Ascending aorta (tissue), 2 donors: ENCODE measurements around the gene ECM1. TPM values are rescaled to one million over a fixed set of nuclear protein-coding genes. Genes with fewer than 3 reads are reported as not detected.

Experiments
- DNase-seq, 2 donors: peaks; one replicate each; pipeline ENCODE4 v3.0.0-alpha.2; 2019; ENCODE audit warnings: low spot score in 2 of 2
- H3K27ac ChIP-seq, 2 donors: fragments of 200-600 bp; sonication (generic); one replicate each; pipeline ENCODE4 v1.5.1; 2016 to 2017; ENCODE audit warnings: mild to moderate bottlenecking in 1 of 2
- H3K27me3 ChIP-seq: fragments of 200-600 bp; sonication (generic); one replicate; pipeline ENCODE4 v1.5.1; 2017
- H3K36me3 ChIP-seq, 2 donors: fragments of 200-600 bp; sonication (generic); one replicate each; pipeline ENCODE4 v1.5.1; 2016
- H3K4me1 ChIP-seq, 2 donors: fragments of 200-600 bp; sonication (generic); one replicate each; pipeline ENCODE4 v1.5.1; 2016 to 2017; ENCODE audit warnings: mild to moderate bottlenecking in 1 of 2
- H3K4me3 ChIP-seq, 2 donors: fragments of 200-600 bp; sonication (generic); one replicate each; pipeline ENCODE4 v1.5.1; 2016 to 2017; ENCODE audit warnings: mild to moderate bottlenecking in 1 of 2
- H3K9me3 ChIP-seq, 2 donors: fragments of 200-600 bp; sonication (generic); one replicate each; pipeline ENCODE4 v1.5.1; 2016
- intact Hi-C: fragments of 100-400 bp; cut with DNase I; formaldehyde crosslinking; loops from one replicate; pipeline ENCODE4 v1.15.1; 2023
- total RNA-seq: library from RNA; depleted of rRNA; stranded (reverse); fragments of >200 nt; gene quantifications from one replicate; pipeline ENCODE4 v1.1.0, GENCODE V29; 2016
- TF ChIP-seq, protein P1 (sequence below), 3 experiments: fragments of 200-600 bp in 2 of 3; fragments of 450-650 bp in 1 of 3; sonication (generic) in 2 of 3; IDR thresholded peaks; one replicate each; pipeline ENCODE4 v1.5.1; 2016 to 2019; ENCODE audit warnings: antibody characterized with exemption in 3 of 3, mild to moderate bottlenecking in 1 of 3, moderate library complexity in 1 of 3

Gene ECM1
- total RNA-seq, 1 donor from 2014 or later, result 55.8 TPM

DNA sequence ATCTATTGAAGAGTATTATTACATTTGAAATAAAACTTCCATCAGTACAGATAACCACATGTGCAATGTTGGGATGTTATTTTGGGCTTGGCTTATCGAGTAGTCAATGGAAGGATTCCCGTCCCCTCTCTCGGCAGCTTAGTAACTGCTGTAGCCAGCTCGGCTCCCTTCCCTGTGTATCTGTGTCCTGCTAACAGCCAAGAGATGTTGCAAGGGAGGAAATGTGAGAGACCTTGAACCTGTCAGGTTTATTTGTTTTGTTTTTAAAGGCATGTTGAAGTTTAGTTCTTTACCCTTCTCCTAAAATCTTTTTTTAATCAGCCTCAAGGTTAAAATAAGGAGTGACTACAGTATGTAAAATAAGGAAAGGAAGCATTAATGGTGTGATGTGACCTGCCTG, 34.2 kb upstream of the ECM1 start:
- Histone ChIP-seq H3K4me3 (no peak overlapping the region), H3K27me3 (no peaks in the 10 kb centered on the region), H3K27ac (no peak overlapping the region), H3K4me1 (no peaks in the 10 kb centered on the region), H3K36me3 (peaks cover 29 to 30% of the 10 kb centered on the region in 2 donors), H3K9me3 (no peaks in the 10 kb centered on the region)
- DNase-seq, result no peak
- TF ChIP-seq, protein P1, sequence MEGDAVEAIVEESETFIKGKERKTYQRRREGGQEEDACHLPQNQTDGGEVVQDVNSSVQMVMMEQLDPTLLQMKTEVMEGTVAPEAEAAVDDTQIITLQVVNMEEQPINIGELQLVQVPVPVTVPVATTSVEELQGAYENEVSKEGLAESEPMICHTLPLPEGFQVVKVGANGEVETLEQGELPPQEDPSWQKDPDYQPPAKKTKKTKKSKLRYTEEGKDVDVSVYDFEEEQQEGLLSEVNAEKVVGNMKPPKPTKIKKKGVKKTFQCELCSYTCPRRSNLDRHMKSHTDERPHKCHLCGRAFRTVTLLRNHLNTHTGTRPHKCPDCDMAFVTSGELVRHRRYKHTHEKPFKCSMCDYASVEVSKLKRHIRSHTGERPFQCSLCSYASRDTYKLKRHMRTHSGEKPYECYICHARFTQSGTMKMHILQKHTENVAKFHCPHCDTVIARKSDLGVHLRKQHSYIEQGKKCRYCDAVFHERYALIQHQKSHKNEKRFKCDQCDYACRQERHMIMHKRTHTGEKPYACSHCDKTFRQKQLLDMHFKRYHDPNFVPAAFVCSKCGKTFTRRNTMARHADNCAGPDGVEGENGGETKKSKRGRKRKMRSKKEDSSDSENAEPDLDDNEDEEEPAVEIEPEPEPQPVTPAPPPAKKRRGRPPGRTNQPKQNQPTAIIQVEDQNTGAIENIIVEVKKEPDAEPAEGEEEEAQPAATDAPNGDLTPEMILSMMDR (IDR thresholded peaks at IDR 0.05), result no peak
- intact Hi-C loops, result no loop called here

DNA sequence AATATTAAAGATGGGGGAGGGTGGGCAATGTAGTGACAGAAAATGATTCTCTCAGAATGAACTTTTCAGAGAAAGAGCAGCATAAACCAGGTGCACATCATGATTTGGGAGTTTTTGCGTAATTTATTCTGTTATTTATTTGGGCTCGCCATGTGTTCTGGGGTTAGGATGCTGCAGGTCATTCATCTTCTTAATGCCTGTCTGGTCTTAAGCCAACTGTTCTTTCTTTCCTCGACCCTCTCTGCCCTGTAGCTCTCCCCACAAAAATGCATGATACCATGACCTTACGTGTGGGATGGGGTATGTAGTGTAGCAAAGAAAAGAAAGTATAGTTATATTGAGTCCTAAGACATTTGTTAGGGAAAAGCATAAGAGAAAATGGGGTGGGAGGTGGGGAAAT, 33.0 kb upstream of the ECM1 start:
- TF ChIP-seq, protein P1 (IDR thresholded peaks at IDR 0.05), result no peak
- Histone ChIP-seq H3K4me3 (no peak overlapping the region), H3K27ac (no peak overlapping the region), H3K9me3 (no peaks in the 10 kb centered on the region), H3K27me3 (no peaks in the 10 kb centered on the region), H3K4me1 (no peaks in the 10 kb centered on the region), H3K36me3 (peaks cover 29 to 30% of the 10 kb centered on the region in 2 donors)
- DNase-seq, result no peak
- intact Hi-C loops, result no loop called here

DNA sequence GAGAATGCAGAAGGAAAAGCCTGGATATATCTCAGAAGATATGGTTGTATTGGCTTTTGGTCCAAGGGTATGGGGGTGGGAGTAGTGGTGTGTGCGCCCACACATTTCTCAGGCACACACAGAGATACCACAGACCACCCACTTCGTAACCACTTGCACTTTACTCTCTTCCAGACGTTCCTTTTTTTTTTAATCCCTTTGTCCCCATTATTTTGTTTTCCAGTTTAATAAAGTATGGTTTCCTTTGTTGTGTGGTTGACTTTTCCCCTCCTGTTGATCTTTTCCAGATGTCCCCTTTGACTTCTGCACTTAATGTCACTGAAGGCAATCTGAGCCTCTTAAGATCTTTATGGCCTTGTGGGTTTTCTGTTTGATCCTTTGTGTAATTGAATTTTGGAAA, 31.2 kb upstream of the ECM1 start:
- intact Hi-C loops, result no loop called here
- Histone ChIP-seq H3K4me3 (no peak overlapping the region), H3K36me3 (peaks cover 14 to 15% of the 10 kb centered on the region in 2 donors), H3K4me1 (no peaks in the 10 kb centered on the region), H3K27ac (no peak overlapping the region), H3K9me3 (no peaks in the 10 kb centered on the region), H3K27me3 (no peaks in the 10 kb centered on the region)
- TF ChIP-seq, protein P1 (IDR thresholded peaks at IDR 0.05), result no peak
- DNase-seq, result no peak

DNA sequence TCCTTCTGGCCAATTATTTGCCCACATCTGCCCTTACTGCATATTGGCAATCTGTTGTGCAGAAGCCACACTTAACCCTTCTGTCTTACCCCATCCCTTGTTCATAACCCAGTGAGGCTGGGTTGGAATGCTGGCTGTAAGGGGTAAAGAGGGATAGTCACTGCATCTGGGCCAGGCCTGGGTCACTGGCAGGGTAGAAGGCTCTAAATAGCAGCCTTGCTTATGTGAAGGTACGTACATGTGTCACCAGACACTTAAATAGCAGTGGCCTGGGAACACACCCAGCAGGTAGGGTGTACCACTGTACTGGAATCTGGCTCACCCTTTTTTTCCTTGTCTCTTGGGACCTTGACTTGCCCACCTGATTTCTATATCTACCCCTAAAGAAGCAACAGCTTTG, 30.6 kb upstream of the ECM1 start:
- peaks cover 8 to 10% of the 10 kb centered on the region in 2 donors for H3K36me3 ChIP-seq
- intact Hi-C loops, result no loop called here
- DNase-seq, result no peak
- H3K4me3 ChIP-seq, result no peak overlapping the region
- no peak overlapping the region for H3K27ac ChIP-seq
- TF ChIP-seq, protein P1 (IDR thresholded peaks at IDR 0.05), result no peak
- H3K4me1 ChIP-seq, result no peaks in the 10 kb centered on the region
- no peaks in the 10 kb centered on the region for H3K9me3 ChIP-seq
- no peaks in the 10 kb centered on the region for H3K27me3 ChIP-seq

DNA sequence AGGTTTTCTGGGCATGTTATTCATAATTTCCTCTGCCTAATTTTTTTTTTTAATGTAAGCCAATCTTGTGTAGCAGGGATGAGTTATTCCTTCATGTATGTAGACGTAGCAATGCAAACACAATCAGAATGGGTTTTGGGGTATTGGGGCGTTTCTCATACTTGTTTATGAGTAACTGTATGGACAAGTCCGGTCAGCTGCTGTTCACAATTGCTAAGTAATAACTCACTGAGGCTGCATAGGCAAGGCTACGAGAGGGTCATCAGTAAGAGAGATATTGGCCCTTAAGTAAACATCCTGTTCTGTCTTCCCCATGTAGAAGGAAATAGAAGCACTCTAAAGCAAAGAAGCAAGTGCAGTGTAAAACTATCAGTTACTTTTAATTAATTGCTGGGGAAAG, 30.2 kb upstream of the ECM1 start:
- no peak for DNase-seq
- intact Hi-C loops, result no loop called here
- no peaks in the 10 kb centered on the region for H3K27me3 ChIP-seq
- H3K4me1 ChIP-seq, result no peaks in the 10 kb centered on the region
- TF ChIP-seq, protein P1 (IDR thresholded peaks at IDR 0.05), result no peak
- H3K9me3 ChIP-seq, result no peaks in the 10 kb centered on the region
- H3K36me3 ChIP-seq, result peaks cover 4 to 6% of the 10 kb centered on the region in 2 donors
- no peak overlapping the region for H3K4me3 ChIP-seq
- H3K27ac ChIP-seq, result no peak overlapping the region

DNA sequence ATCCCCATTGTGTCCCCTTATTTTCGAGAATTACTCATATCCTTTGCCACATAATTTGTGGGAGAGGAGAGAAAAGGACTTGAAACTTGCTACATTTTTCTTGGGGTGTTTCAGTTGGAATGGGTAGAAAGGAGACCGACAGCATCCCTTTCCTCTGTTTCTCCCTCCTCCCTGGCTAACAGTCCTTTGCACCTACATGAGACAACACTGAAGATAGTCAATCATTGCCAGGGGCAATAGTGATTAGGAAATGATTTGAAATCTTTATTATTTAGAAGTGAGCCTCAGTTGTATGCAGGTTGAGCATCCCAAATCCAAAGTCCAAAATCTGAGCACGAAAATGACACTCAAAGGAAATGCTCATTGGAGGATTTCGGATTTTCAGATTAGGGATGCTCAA, 28.5 kb upstream of the ECM1 start:
- H3K36me3 ChIP-seq, result no peaks in the 10 kb centered on the region
- intact Hi-C loops, result no loop called here
- no peak overlapping the region for H3K4me3 ChIP-seq
- no peaks in the 10 kb centered on the region for H3K9me3 ChIP-seq
- DNase-seq, result no peak
- TF ChIP-seq, protein P1 (IDR thresholded peaks at IDR 0.05), result no peak
- no peaks in the 10 kb centered on the region for H3K4me1 ChIP-seq
- H3K27me3 ChIP-seq, result no peaks in the 10 kb centered on the region
- no peak overlapping the region for H3K27ac ChIP-seq
